B cell (primary cell): ENCODE results near the gene FSIP1.

Experiments
- EZH2 ChIP-seq: IDR thresholded peaks from 2 replicates; pipeline ENCODE4 v1.6.1; 2012; ENCODE audit warnings: borderline replicate concordance, low read depth, mild to moderate bottlenecking, moderate library complexity, low read length; ENCODE audit not compliant: insufficient read depth, poor library complexity, severe bottlenecking
- TF ChIP-seq, protein P1 (sequence below): fragments of 200-600 bp; IDR thresholded peaks from one replicate; pipeline ENCODE4 v1.8.0; 2022; ENCODE audit warnings: antibody characterized with exemption, mild to moderate bottlenecking

GRCh38 chr15:39591896-39592315 is 190.7 kb downstream of the FSIP1 start:
- TF ChIP-seq, protein P1, sequence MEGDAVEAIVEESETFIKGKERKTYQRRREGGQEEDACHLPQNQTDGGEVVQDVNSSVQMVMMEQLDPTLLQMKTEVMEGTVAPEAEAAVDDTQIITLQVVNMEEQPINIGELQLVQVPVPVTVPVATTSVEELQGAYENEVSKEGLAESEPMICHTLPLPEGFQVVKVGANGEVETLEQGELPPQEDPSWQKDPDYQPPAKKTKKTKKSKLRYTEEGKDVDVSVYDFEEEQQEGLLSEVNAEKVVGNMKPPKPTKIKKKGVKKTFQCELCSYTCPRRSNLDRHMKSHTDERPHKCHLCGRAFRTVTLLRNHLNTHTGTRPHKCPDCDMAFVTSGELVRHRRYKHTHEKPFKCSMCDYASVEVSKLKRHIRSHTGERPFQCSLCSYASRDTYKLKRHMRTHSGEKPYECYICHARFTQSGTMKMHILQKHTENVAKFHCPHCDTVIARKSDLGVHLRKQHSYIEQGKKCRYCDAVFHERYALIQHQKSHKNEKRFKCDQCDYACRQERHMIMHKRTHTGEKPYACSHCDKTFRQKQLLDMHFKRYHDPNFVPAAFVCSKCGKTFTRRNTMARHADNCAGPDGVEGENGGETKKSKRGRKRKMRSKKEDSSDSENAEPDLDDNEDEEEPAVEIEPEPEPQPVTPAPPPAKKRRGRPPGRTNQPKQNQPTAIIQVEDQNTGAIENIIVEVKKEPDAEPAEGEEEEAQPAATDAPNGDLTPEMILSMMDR, result no peak
- TF ChIP-seq EZH2, result no peak
